DMS153 treated with DMSO at 0.1 percent for 48 hours (cell line): ENCODE results near the gene SPRYD7.
"Not testable (repeated sequence)": the region's sequence is repeated elsewhere in the genome, so short reads cannot be mapped to it uniquely, and the experiment has no call there.

Experiments used
- DNase-seq: peaks from one replicate; lab custom pipeline; 2025; ENCODE audit not compliant: unreplicated experiment; lab: John Stamatoyannopoulos, UW

SPRYD7 gene

GRCh38 chr13:49933511-49933910 lies 2.6 kb downstream of the SPRYD7 start:
- DNase-seq = no peak

DNA sequence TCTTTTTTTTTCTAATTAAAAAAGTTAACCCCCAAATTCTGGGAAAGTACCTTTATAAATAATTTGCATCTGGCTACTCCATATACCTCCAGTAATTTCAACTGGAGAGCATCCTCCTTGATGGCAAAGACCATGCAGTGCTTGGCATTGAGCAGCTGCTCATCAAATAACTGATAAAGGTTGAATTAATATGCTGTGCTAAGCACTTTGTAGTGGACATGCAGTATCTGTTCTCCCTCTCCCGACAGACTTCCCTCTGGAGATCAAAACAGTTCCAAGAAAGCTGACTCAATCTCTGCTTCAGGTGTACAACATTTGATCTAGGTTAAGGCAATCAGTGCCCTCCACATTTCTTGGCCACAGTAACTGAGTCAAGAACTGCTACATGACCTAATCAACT lies 3.3 kb downstream of the SPRYD7 start:
- no peak for DNase-seq

GRCh38 chr13:49932066-49932465 lies 4.1 kb downstream of the SPRYD7 start:
- no peak for DNase-seq

DNA sequence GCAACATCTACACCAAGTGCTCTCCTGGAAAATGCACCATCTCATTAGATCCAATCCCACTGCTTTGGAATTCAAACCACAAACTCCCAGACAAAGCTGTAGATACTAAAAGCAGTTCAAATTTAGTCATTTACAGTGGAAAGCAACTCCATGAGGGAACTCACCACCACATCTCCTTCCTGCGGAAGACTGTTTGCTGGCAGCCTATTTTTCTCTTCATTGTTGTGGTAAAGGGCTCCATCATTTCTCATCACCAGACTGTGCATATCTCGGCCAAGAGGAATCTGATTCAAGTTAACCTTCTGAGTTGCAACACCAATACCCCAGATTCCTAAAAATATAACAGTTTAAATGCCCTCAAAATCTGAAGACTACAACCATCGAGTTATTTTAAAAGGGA lies 8.4 kb downstream of the SPRYD7 start:
- no peak for DNase-seq

- DNase-seq = no peak
Observed at GRCh38 chr13:49925881-49926418, 10.2 kb downstream of the SPRYD7 start.

DNA sequence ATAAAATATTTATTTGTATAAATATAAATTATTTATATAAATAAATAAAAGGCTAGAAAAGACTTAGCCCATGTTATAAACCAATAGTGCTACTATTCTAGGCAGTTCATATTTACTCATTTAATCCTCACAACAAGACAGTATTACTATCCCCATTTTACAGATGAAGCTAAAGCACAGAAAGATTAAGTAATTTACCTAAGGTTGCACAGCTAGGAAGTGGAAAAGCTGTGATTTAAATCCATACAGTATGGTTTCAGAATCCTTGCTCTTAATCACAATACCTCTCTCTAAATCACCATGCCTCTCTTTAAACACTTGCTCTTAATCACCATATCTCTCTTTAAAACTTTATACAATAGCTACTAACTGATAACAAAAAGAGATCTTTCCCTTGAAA lies 13.8 kb downstream of the SPRYD7 start:
- DNase-seq = no peak

DNA sequence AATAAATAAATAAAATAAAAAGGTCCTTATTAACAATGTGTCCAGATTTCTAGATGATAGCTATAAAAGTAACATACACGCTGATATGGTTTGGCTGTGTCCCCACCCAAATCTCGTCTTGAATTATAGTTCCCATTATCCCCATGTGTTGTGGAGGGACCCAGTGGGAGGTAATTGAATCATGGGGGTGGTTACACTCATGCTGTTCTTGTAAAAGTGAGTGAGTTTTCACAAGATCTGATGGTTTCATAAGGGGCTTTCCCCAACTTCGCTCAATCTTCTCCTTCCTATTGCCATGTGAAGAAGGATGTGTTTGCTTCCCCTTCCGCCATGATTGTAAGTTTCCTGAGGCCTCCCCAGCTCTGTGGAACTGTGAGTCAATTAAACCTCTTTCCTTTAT lies 15.2 kb downstream of the SPRYD7 start:
- DNase-seq = not testable (repeated sequence)

GRCh38 chr13:49918106-49918505 lies 18.0 kb downstream of the SPRYD7 start:
- not testable (repeated sequence) for DNase-seq

DNA sequence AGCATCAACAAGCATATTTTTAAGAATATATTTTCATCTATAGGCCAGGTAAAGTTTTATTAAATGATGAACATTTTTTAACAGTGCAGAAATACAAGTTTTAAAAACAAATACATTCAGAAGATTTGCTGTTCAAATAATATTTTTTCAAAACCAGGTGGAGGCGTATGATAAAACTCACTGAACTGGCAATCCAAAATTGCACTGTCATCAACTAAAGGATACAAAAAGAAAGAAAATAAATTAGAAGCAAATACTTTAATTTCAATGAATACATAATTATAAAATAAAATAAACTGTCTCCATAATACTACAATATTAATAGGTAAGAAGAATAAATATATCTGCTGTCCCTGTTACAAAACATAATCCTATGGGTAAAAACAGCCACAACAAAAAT lies 21.2 kb downstream of the SPRYD7 start:
- DNase-seq = no peak

GRCh38 chr13:49908637-49909036 lies 27.5 kb downstream of the SPRYD7 start:
- no peak for DNase-seq

- DNase-seq = no peak
Observed at GRCh38 chr13:49904729-49905456, 31.2 kb downstream of the SPRYD7 start.

- DNase-seq = no peak
Observed at GRCh38 chr13:49898792-49899191, 37.3 kb downstream of the SPRYD7 start.

- no peak for DNase-seq
Observed at GRCh38 chr13:49897713-49898112, 38.4 kb downstream of the SPRYD7 start.

DNA sequence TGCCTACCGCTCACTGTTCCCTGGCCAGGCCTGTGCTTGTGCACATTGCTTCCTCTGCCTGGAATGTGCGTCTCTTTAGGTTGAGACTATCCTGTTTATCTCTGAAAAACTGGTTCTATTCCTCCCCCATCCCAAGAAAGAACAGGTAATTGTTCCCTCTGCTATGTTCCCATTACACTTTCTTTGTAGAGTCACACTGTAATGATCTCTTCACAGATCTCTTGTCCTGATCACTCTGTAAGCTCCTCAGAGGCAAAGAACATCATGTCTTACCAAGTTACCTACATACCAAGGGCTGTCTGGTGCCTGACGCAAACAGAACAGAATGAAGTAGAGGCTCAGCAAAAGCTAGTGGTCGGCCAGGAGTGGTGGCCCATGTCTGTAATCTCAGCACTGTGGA lies 40.3 kb downstream of the SPRYD7 start:
- no peak for DNase-seq

DNA sequence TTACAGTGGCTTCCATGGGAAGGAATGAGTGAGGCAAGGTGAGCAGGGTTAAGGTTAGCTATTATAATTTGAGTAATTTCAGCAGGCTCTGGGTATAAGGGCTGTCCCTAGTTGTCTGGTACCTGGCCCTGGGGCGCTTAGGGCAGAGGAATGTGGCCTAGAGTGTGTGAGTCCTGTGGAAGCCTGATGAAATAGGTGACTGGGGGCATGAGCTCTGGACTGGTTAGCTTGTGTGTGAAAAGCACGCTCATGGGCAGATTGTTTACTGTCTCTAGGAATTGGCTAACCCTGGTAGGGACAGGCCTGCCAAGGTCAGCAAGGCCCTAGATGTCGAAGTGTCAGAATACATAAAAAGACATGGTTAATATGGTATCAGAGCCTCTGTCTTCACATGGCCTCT lies 42.5 kb downstream of the SPRYD7 start:
- DNase-seq = no peak

GRCh38 chr13:49890376-49890775 lies 45.8 kb downstream of the SPRYD7 start:
- no peak for DNase-seq

- DNase-seq = no peak
Observed at GRCh38 chr13:49878682-49879081, 57.5 kb downstream of the SPRYD7 start.

DNA sequence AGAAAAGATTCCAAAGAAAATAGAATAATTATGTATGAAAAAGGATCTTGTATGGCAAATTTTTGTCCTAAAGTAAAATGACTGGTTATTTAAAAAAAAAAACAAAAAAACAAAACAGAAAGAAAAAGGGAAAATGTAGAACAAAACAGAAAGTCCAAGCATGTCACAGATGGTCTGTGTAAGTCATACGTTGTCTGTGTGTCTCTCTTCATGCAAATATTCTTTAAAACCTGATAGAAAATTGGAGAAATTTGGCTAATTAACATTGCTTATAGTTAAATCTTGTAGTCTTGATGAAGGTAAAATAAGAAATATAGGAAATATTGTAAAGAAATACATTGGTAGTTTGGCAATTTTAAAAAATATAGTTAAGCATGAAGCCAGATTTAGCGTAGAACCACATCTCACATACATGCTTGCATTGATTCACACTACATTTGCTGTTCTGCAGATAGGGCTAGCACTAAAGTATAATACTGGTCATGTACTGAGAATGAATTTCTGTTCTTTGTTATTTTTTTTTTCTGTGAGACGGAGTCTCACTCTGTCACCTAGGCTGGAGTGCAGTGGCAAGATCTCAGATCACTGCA lies 58.4 kb downstream of the SPRYD7 start:
- no peak for DNase-seq

GRCh38 chr13:49874430-49874829 lies 61.7 kb downstream of the SPRYD7 start:
- DNase-seq = no peak

DNA sequence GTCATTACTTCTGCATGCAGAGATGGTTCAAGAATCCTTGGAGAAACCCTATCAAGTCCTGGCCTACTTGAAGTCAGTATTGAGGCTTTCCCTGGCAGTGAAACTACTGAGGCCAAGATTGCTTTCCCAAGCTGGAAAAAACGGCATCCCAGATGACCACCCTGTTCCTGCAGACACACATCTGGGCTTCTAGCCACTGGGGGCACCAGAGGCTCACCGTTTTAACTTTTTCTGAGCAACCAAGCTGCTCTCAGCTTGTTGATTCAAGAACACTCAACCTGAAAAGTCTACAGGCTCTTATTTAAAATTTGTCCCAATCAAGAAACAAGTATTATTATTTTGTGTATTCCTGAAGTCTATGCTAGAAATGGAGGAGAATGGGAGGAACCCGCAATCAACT lies 66.6 kb downstream of the SPRYD7 start:
- no peak for DNase-seq

- DNase-seq = no peak
Observed at GRCh38 chr13:49867834-49868233, 68.3 kb downstream of the SPRYD7 start.

- DNase-seq = no peak
Observed at GRCh38 chr13:49865218-49865617, 70.9 kb downstream of the SPRYD7 start.

GRCh38 chr13:49864509-49864908 lies 71.6 kb downstream of the SPRYD7 start:
- DNase-seq = no peak
